ENCODE measurements around the gene MAST2.
A peak's percentile ranks its signal among the peaks of the same experiment; 100 is the strongest.

The MAST2 gene

GRCh38 chr1:45894921-45895320 lies 91.5 kb downstream of the MAST2 start:
- H3K4me3 ChIP-seq (ENCODE audit: control insufficient read depth, low read depth, low read length) = no peak overlapping the region
- DNase-seq (ENCODE audit: low read depth) = no peak
- no peak for TF ChIP-seq CTCF (IDR thresholded peaks at IDR 0.05; ENCODE audit: control insufficient read depth, insufficient read depth, low read depth, low read length, missing control alignments)

- no peak for DNase-seq (ENCODE audit: low read depth)
- TF ChIP-seq CTCF (IDR thresholded peaks at IDR 0.05; ENCODE audit: control insufficient read depth, insufficient read depth, low read depth, low read length, missing control alignments) = no peak
- no peak overlapping the region for H3K4me3 ChIP-seq (ENCODE audit: control insufficient read depth, low read depth, low read length)
Measured at GRCh38 chr1:45895406-45895805, 92.0 kb downstream of the MAST2 start.

GRCh38 chr1:45906883-45907282 lies 103.5 kb downstream of the MAST2 start:
- no peak for DNase-seq (ENCODE audit: low read depth)
- TF ChIP-seq CTCF (IDR thresholded peaks at IDR 0.05; ENCODE audit: control insufficient read depth, insufficient read depth, low read depth, low read length, missing control alignments) = no peak
- H3K4me3 ChIP-seq (ENCODE audit: control insufficient read depth, low read depth, low read length) = no peak overlapping the region

- no peak for DNase-seq (ENCODE audit: low read depth)
- H3K4me3 ChIP-seq (ENCODE audit: control insufficient read depth, low read depth, low read length) = no peak overlapping the region
- no peak for TF ChIP-seq CTCF (IDR thresholded peaks at IDR 0.05; ENCODE audit: control insufficient read depth, insufficient read depth, low read depth, low read length, missing control alignments)
Measured at GRCh38 chr1:45908611-45909140, 105.3 kb downstream of the MAST2 start.

GRCh38 chr1:45911634-45912033 lies 108.2 kb downstream of the MAST2 start:
- no peak overlapping the region for H3K4me3 ChIP-seq (ENCODE audit: control insufficient read depth, low read depth, low read length)
- no peak for DNase-seq (ENCODE audit: low read depth)
- no peak for TF ChIP-seq CTCF (IDR thresholded peaks at IDR 0.05; ENCODE audit: control insufficient read depth, insufficient read depth, low read depth, low read length, missing control alignments)

- peak; percentile 95 for DNase-seq (ENCODE audit: low read depth)
- no peak for TF ChIP-seq CTCF (IDR thresholded peaks at IDR 0.05; ENCODE audit: control insufficient read depth, insufficient read depth, low read depth, low read length, missing control alignments)
- H3K4me3 ChIP-seq (ENCODE audit: control insufficient read depth, low read depth, low read length) = peak overlapping the region; percentile 6; the same call in 1 of the 2 replicates
Measured at GRCh38 chr1:45913183-45913683, 109.8 kb downstream of the MAST2 start.

All from AG09309 (cell line).